Measurements from ENCODE around the gene RBMS1. TPM values are rescaled to one million over a fixed set of nuclear protein-coding genes. Genes with fewer than 3 reads are reported as not detected.

Gene RBMS1
- total and polyA plus RNA-seq, 8 donors: 91.7 to 133 (median 119) TPM

DNA sequence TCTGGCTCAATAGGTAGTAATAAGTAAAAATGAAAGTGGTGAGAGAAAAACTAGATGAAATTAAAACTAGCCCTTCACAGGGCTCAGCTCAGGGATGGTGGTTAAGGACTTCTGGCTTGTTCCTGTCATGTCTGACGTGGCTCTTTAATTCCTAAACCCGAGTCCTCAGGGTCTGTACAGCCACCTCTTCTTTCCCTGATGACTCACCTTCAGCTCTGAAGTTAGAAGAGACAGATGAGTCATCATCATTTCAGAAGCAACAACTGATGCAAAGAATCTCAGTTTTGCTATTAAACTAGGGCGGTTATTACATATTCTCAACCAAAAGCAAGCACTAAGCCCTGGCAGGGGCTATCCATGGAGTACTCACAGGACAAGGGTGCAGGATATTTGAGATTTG lies 269.5 kb downstream of the RBMS1 start:
- no peak for DNase-seq
- intact Hi-C loops (cut with DNase I): no loop called here
- Histone ChIP-seq H3K4me3 (no peak overlapping the region), H3K27me3 (no peaks in the 10 kb centered on the region), H3K4me1 (peaks cover 13 to 19% of the 10 kb centered on the region in 2 donors), H3K36me3 (no peaks in the 10 kb centered on the region), H3K9me3 (no peaks in the 10 kb centered on the region), H3K27ac (peak overlapping the region; percentile 38 to 49)
- TF ChIP-seq, protein P1, sequence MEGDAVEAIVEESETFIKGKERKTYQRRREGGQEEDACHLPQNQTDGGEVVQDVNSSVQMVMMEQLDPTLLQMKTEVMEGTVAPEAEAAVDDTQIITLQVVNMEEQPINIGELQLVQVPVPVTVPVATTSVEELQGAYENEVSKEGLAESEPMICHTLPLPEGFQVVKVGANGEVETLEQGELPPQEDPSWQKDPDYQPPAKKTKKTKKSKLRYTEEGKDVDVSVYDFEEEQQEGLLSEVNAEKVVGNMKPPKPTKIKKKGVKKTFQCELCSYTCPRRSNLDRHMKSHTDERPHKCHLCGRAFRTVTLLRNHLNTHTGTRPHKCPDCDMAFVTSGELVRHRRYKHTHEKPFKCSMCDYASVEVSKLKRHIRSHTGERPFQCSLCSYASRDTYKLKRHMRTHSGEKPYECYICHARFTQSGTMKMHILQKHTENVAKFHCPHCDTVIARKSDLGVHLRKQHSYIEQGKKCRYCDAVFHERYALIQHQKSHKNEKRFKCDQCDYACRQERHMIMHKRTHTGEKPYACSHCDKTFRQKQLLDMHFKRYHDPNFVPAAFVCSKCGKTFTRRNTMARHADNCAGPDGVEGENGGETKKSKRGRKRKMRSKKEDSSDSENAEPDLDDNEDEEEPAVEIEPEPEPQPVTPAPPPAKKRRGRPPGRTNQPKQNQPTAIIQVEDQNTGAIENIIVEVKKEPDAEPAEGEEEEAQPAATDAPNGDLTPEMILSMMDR (IDR thresholded peaks at IDR 0.05): no peak
- ATAC-seq: peak; percentile 32

DNA sequence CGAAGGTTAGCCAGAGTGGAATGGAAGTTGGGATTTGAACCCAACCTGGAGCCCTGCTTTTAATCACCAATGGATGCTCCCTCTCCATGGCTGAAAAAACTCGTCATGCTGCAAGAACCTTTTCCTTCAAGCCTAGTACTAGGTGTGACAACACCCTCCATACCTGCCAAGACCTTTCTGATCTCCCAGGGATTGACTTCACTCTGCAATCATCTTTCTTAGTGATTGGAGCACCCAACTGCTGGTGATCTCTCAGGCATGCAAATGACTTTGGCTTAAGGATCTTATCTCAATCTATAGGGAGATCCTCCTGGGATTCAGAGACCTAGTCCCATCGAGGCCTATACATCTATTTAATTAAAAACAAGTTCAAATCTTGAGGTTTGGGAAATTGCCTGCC lies 270.0 kb downstream of the RBMS1 start:
- peaks cover 12 to 19% of the 10 kb centered on the region in 2 donors for H3K4me1 ChIP-seq
- H3K36me3 ChIP-seq: no peaks in the 10 kb centered on the region
- no peak for ATAC-seq
- H3K4me3 ChIP-seq: no peak overlapping the region
- TF ChIP-seq, protein P1 (IDR thresholded peaks at IDR 0.05): no peak
- intact Hi-C loops (cut with DNase I): no loop called here
- peak overlapping the region; percentile 38 to 80 for H3K27ac ChIP-seq
- H3K9me3 ChIP-seq: no peaks in the 10 kb centered on the region
- DNase-seq: no peak
- no peaks in the 10 kb centered on the region for H3K27me3 ChIP-seq

DNA sequence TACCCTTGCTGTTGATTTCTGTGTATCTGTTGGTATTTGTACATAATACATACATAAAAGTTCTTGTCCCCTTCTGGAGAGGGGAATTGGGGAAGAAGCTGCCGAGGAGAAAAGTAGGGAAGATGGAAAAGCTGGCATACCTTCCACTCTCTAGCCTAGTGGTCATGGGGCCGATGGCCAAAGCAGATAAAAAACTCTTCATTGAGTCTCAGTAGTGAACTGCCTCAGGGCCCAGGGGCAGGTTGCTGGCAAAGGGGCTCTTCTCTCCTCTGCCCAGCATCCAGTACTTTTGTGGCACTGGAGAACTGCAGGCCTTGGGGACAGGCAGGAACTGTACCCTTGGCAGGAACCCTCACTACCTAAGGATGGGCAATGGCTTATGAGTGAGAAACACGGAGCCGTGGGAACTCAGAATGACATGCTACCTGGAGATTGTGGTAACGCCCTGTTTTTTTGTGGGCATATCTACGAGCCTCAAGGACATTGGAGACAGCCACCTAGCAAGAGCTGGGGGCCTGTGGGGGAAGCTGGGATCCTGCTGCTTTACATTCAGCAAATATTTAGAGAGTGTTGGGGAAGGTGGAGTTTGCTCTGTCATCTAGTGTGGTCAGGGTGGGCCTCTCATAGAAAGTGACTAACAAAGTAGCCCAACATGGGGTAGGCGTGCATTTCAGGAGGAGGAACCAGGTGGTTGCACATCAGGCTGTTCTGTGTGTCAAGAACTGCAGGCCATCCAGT lies 270.9 kb downstream of the RBMS1 start:
- no peak overlapping the region for H3K4me3 ChIP-seq
- H3K27me3 ChIP-seq: no peaks in the 10 kb centered on the region
- no peaks in the 10 kb centered on the region for H3K9me3 ChIP-seq
- H3K36me3 ChIP-seq: no peaks in the 10 kb centered on the region
- ATAC-seq (no peak), DNase-seq (no peak)
- intact Hi-C loops (cut with DNase I): no loop called here
- H3K4me1 ChIP-seq: peaks cover 12 to 19% of the 10 kb centered on the region in 2 donors
- H3K27ac ChIP-seq: peak overlapping the region; percentile 66 to 80
- TF ChIP-seq, protein P1 (IDR thresholded peaks at IDR 0.05): no peak

All from left lung (tissue), 10 donors.